Heart left ventricle (tissue), 13 donors: ENCODE data around the gene CLEC4C.

Source experiments
- CTCF ChIP-seq, 12 donors: fragments of 200-600 bp; sonication (generic) in 4 of 12; IDR thresholded peaks; one replicate each; pipeline versions ENCODE4 v1.5.0 to v1.8.0; 2018 to 2022; ENCODE audit warnings: antibody characterized with exemption in 12 of 12, mild to moderate bottlenecking in 5 of 12
- POLR2A ChIP-seq, 2 donors: fragments of 450-650 bp; IDR thresholded peaks; one replicate each; pipeline ENCODE4 v1.6.1; 2017; ENCODE audit warnings: antibody characterized with exemption in 2 of 2, mild to moderate bottlenecking in 2 of 2, moderate library complexity in 2 of 2
- donor health status: ischemic (EF 13 %, LVEDD 7.1; RV severe dilation, severe dysfunction).
- donor health status: DM: no; HTN: yes; CAD: no.
- donor health status: DM: no; HTN: no; CAD: no.
- donor health status: ischemic (EF 25% LVEDD 6.9; RV normal size, moderate dysfunction).
- donor health status: ischemic (EF 25% LVEDD 5.7; RV mildly dilated, moderate dysfunction).
- donor health status: ischemic (EF 35%, LVEDD 5.7; RV mildly dilated, moderate dysfunction).
- donor health status: nonischemic (EF 11% LVEDD 7.7; RV severe dilation, severe dysfunction).
- donor health status: DM: yes; HTN: yes; CAD: no.
- donor health status: PGD.
- donor health status: ischemic (EF 29% LVEDD 5.4; RV normal size, mild dysfunction).
- donor health status: nonischemic (EF 23%, LVEDD 6.1; RV moderate dilation, normal function).

- TF ChIP-seq CTCF (IDR thresholded peaks at IDR 0.05) (no peak), POLR2A (IDR thresholded peaks at IDR 0.05) (no peak)
Measured at GRCh38 chr12:7705846-7706245, 41.3 kb downstream of the CLEC4C start.
